NCI-H69 (cell line): ENCODE results near the gene RRN3.
"Not testable (repeated sequence)": the region's sequence is repeated elsewhere in the genome, so short reads cannot be mapped to it uniquely, and the experiment has no call there.

ENCODE experiments used
- DNase-seq: peaks from one replicate; lab custom pipeline; 2025; lab: John Stamatoyannopoulos, UW

Gene RRN3

DNA sequence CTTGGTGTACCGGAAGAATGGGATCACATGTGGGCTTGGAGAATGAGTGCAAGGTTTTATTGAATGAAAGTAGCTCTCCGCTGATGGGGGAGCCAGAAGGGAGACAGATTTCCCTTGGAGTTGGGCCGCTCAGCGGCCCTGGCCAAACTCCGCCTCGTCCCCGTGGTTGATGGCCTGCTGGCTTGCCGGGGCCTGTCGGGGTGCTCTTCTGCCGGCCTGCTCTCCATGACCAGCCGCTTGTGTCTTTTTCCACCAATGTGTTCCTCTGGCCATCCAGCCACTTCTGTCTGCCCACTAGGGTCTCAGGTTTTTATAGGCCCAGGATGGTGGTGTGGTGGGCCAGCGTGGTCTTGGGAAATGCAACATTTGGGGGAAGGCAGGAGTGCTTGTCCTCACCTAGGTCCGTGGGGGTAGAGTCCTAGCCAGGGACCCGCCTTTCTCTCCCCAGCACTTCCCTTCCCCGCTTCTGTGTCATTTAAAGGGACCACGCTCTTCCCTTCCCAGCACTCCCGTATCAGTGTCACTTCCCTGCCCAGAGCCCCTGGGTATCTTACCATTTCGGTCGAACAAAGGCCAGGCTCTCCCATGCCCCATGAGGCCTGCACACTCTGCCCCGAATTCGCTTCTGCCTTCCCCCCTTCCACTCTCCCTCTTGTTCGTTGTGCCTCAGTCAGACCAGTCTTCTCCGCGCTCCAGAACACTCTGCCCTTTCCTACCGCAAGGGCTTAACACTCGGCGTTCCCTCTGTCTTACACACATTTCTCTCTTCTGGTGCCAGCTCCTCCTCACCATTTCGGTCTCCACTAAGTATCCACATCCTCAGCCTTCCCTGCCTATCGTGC, 66.3 kb downstream of the RRN3 start:
- not testable (repeated sequence) for DNase-seq

DNA sequence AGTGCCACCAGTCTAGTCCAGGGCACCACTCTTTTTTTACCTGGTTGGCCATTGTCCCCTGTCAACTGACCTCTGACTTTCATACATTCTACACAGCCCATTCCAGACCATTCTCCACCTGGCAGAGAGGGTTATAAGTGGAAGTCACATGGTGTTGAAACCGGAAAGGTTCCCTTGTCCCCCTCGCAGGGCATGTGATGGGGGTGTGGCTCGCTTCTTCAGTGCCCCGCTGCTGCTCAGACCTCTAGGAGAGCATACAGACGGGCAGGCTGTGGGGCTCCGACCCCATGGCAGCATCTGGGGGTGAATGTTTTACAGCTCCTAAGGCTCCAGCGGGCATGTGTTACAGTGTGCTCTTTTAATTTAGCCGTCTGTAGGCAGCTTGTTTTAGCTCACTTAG, 67.0 kb downstream of the RRN3 start:
- not testable (repeated sequence) for DNase-seq

DNA sequence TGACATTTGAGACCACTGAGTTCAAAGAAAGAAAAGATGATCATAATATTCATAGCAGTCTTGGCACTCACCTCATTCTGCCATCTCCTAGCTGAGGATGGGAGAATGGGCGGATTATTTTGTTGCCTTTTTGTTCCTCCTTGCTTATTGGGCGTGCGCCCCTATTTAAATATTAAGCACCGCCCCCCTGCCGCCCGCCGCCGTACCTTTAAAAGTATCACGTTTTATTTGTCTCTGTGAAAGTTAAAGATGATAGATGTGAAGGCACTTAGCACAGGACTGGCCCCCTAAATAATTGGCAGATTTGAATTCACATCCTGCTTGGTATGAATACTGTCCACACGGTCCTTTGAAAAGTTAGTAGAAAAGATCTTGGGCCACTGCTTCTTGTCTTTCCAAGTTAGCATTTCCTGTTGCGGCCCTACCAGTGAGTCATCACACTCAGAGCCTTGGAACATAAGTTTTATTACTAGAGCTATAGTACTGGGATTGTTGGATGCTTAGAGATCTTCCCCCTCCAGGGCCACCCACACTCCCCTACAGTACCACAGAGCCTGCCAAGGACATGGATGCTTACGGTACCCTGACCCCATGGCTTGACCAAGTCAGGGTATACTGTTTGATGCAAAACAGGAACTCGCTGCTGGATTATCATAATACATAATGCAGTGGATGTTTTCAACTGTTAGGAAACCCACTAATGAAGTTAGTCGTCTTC, 68.7 kb downstream of the RRN3 start:
- DNase-seq, result not testable (repeated sequence)

DNA sequence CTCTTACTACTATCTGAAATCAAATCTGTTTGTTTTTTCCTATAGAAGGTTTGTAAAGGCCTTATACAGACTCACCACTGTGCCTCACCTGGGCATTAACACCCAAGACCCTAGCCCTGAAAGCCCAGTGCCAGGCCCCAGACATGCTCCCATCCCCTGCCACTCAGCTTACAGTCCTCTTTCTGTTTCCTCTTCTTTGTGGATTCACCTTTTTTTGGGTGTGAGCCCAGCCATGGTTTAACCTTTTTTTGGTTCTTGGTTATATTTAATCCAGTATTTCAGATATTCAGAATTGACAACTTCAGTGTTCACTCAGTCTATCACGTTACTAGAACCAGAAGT, 69.2 kb downstream of the RRN3 start:
- not testable (repeated sequence) for DNase-seq

DNA sequence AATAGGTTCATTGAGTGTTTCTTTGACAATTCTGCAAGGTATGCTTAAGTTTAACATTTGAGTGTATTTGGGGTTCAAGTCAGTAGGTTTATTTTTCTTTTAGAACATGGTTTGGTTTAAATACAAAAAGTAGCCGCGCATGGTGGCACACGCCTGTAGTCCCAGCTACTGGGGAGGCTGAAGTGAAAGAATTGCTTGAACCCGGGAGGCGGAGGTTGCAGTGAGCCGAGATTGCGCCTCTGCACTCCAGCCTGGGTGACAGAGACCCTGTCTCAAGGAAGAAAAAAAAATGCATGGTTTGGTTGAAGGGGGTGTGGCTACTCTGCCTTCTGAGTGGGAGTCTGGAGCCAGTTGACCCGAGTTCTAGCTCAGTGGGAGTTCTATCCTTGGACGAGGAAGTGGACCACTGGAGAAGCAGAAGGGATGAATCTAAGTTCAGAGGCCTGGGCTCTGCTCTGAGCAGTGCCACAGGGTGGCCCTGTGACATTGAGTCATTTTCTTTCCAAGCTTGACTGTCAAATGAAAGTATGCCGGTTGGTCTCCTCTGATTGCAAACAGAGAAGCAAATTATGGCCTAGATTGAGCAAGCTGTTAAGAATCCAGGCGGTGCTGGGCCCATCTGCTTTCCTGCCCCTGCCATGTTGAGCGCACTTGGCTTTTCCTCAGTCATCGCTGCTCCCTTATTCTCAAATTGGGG, 70.5 kb downstream of the RRN3 start:
- not testable (repeated sequence) for DNase-seq

DNA sequence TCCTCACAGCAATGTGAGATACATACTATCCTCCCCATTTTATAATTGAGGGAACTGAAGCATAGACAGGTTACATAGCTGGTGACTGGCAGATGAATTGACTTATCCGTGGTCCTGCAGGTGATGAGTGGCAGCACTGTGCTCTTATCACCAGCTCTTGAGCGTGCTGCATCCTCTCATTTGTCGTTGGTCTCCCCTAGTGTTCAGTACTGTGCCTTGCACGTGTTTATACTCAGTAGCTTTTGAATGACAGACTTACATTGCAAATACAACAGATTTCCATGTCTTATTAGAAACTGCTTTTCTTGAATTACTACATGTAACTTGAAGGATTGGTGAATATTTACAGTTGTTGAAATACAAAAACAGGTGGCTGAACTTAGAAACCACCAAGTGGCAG, 71.9 kb downstream of the RRN3 start:
- peak; percentile 49 for DNase-seq

DNA sequence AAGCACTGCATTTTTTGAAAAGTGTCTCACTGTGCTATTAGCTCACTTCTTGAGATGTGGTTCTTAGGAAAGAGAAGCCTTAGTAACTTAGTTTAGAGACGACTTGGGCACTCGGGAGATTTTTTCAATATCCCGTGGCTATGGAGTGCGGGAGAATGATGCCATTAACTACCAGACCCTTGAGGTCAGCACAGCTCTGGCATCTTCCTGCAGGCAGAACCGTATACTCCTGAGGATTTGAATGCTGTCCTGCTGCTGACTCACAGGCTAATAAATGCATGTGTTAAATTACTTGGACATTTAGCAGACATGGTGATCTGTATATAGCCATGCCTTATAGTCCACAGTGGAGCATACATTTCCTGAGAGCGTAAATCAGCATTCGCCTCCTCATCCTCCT, 72.6 kb downstream of the RRN3 start:
- not testable (repeated sequence) for DNase-seq

DNA sequence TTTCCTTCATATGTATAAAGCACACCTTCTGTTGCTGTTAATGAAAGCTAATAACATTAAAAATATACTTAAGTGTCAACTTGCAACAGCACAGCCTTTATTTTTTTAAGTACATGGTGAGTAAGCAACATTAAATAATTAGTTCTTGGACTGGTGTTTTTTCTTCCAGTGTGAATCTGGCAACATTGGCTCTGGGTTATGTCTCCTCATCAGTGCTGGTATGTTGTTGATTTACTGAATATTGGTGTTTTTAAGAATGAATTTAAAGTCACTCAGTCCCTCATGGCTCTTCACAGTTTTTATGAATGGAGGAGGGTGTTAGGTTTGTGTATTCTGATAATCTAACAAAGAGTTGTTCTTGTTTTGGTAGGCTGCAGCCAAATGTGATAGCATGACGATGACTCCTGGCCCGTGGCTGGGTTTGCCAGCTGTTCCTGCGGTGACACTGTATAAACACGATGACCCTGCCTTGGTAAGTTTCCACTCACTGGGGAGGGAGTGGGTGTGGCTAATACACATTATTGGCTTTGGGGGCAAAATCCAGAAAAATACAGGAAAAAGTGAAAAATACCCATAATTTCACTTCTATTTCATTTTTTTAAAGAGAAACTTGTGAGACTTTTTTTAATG, 77.0 kb downstream of the RRN3 start:
- not testable (repeated sequence) for DNase-seq

DNA sequence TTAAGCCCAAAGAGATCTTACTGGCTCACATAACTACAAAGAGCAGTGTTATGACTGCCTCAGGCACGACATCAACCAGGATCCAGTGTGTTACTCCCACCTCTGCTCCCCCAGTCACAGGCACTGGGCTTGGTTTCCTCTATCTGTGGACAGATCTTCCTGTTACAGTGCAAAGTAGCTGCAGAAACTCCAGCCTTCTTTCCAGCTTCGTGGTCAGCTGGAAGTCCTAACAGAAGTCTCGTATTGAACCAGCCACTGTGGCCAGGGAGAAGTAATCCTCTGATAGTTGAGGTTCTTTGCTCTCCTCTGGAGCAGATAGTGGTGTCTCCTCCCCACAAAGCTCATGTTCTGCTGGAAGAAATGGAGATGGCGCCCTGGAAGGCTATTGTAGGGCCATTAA, 77.7 kb downstream of the RRN3 start:
- not testable (repeated sequence) for DNase-seq

DNA sequence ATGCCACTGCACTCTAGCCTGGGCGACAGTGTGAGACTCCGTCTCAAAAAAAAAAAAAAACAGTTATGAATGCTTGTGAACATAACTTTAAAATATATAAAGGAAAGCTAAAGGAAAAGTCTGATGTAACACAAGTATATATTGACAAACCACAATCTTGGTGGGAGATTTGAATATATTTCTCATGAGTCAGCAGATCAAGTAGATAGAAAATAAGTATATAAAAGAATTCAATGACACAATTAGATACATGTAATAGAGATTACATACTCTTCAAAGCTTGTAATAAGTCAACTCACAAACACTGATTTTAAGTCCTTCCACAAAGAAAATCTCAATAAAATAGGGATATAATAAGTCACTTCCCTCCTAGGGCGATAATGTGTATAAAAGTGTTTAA, 78.4 kb downstream of the RRN3 start:
- DNase-seq, result not testable (repeated sequence)

DNA sequence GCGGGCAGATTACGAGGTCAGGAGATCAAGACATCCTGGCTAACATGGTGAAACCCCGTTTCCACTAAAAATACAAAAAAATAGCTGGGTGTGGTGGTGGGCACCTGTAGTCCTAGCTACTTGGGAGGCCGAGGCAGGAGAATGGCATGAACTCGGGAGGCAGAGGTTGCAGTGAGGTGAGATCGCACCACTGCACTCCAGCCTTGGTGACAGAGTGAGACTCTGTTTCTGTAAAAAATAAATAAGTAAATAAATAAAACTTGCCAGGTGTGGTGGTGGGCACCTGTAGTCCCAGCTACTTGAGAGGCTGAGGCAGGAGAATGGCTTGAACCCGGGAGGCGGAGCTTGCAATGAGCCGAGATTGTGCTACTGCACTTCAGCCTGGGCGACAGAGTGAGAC, 81.1 kb downstream of the RRN3 start:
- not testable (repeated sequence) for DNase-seq
